HG03565 (cell line): Measurements from ENCODE around the gene PIK3CD.
"Not testable (repeated sequence)": the region's sequence is repeated elsewhere in the genome, so short reads cannot be mapped to it uniquely, and the experiment has no call there.

Experiments used
- ATAC-seq: cut with Tn5 transposase; IDR thresholded peaks from one replicate; pipeline ENCODE4 v1.9.1; 2021; ENCODE audit warnings: mild to moderate bottlenecking, moderate library complexity; ENCODE audit not compliant: unreplicated experiment

Gene PIK3CD

GRCh38 chr1:9687874-9688582 lies 36.5 kb downstream of the PIK3CD start:
- no peak for ATAC-seq

GRCh38 chr1:9688599-9688998 lies 37.1 kb downstream of the PIK3CD start:
- ATAC-seq, result no peak

GRCh38 chr1:9689011-9689706 lies 37.6 kb downstream of the PIK3CD start:
- ATAC-seq, result peak; percentile 27

DNA sequence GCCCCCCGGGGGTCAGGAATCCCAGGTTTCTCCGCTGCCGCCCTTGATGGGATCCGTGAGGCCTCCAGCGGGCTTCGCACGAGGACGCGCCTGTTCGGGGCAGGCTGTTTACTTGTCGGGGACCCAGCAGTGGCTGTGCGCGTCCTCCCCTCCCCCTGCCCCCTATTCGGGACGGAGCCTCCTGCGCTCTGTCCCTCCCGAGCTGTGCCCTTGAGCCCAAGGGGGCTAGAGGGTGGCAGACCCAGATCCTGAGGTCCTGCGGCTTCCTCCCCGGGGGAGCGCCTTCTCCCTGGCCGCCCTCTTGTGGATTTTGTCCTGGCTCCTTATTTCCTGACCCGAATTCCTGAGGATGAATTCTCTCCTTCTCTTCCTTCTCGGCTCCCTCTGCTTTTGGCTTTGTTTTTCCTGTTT lies 38.4 kb downstream of the PIK3CD start:
- ATAC-seq, result no peak

GRCh38 chr1:9690440-9691107 lies 39.0 kb downstream of the PIK3CD start:
- ATAC-seq, result no peak

GRCh38 chr1:9691108-9691445 lies 39.5 kb downstream of the PIK3CD start:
- ATAC-seq, result no peak

DNA sequence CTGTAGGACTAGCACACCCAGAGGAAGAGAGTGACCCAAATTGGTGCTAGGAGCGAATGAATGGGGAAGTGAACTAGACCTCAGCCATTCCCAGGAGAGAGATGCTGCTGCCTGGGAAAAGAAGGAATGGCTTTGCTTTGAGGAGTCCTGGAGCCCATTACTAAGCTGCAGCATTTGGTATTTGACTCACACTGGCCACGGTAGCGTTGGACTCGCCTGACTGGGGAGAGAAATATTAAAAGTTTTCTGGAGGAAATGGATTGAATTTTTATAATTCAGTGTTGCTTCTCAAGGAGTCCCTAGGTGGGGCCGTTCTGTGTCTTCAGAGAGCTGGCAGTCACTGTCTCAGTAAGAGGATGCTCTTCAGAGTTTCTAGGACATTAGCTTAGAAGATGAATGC lies 40.2 kb downstream of the PIK3CD start:
- no peak for ATAC-seq

GRCh38 chr1:9696793-9697192 lies 45.3 kb downstream of the PIK3CD start:
- ATAC-seq, result no peak

DNA sequence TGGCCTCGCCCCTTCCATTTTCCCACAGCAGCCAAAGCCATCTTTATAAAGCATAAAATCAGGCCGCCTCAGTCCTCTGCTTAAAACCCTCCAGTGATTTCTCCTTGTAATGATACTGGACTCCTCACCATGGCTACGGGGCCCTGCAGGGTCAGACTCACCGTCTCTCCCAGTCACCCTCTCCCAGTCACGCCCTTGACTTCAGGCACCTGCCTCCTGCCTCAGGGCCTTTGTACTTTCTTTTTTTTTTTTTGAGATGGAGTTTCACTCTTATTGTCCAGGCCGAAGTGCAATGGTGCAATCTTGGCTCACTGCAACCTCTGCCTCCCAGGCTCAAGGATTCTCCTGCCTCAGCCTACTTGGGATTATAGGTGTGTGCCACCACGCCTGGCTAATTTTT lies 47.8 kb downstream of the PIK3CD start:
- ATAC-seq, result no peak

DNA sequence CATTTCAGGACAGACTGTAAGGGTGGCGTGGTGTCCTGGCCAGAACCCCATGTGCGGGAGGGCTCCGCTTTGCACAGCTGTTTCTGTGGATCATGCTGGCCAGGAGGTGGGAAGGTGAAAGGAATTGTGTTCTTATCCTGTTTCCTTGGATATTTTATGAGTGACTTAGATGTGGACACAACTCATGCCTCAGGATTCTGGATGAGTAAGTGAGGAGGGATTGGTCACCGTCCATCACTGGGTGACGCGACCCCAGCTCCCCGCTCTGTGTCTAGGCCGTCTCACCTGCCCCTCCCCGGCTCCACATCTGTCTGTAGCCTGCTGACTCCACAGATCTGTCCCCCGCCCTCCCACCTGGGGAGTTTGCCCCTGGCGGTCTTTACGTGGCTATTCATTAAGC lies 48.8 kb downstream of the PIK3CD start:
- no peak for ATAC-seq

- no peak for ATAC-seq
Measured at GRCh38 chr1:9701665-9702064, 50.1 kb downstream of the PIK3CD start.

DNA sequence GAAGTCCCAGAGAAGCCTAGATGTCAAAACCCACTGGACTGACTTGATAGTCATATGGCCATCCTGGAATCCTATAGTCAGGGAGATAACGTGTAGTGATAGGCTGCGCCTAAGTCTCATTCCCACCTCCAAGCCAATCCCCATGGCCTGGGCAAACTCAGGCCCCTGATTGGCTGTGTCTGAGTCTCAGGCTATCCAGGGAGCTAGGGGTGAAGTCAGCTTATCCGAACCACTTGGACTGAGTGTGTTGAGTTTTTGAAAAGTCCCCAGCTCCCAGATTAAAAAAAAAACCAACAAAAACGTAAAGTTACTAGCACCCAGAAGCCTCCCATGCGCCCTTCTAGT lies 51.6 kb downstream of the PIK3CD start:
- no peak for ATAC-seq

- ATAC-seq, result no peak
Measured at GRCh38 chr1:9703681-9704080, 52.1 kb downstream of the PIK3CD start.

DNA sequence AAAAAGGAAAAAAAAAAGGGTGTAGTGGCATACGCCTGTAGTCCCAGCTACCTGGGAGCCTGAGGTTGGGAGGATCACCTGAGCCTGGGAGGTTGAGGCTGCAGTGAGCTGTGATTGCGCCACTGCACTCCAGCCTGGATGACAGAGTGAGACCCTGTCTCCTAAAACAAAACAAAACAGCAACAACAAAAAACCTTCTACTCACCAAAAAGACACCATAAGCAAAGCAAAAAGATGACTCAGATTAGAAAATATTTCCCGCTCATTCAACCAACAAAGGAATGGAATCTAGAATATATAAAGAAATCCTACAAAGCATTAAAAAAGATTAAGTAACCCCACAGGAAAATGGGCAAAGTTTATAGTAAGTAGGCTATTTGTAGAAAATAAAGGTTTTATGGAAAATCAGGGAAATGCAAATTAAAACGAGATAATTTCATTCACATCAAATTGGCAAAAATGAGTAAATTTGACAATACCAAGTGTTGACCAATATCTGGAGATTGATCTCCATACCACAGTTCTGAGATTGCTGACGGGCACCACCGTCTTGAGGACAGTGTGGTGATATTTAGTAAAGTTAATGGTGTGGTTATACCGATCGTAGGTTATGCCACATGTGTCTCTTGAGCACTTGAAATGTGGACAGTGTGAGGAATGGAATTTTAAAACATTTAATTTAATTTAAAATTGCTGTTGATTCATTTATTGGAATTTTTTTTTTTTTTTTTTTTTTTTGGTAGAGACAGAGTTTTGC lies 54.0 kb downstream of the PIK3CD start:
- ATAC-seq, result no peak

DNA sequence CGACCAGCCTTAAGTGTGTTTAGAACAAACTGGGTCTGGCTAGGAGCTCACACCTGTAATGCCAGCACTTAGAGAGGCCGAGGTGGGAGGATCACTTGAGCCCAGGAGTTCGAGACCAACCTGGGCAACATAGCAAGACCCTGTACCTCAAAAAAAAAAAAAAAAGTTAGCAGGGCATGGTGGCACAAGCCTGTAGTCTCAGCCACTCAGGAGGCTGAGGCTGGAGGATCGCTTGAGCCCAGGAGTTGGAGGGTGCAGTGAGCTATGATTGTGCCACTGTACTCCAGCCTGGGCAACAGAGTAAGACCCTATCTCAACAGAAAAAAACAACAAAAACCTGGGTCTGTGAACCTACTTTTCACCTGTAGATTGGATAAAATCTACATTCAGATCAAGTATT lies 54.6 kb downstream of the PIK3CD start:
- no peak for ATAC-seq

- ATAC-seq, result no peak
Measured at GRCh38 chr1:9710037-9710436, 58.5 kb downstream of the PIK3CD start.

DNA sequence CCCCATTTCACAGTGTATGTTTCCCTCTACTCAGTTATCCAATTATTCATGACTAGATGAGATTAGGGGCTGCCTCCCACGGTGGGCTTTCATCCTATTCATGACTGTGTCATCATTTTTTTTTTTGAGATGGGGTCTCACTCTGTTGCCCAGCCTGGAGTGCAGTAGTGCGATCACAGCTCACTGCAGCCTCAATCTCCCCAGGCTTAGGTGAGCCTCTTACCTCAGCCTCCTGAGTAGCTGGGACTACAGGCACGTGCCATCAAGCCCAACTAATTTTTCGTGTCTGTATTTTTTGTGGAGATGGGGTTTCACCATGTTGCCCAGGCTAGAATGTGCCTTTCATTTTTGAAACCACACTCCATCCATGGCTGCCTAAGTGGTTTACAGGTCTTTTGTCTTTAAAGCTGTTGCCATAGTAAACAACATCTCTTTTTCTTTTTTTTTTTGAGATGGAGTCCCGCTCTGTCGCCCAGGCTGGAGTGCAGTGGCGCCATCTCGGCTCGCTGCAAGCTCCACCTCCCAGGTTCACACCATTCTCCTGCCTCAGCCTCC lies 60.0 kb downstream of the PIK3CD start:
- no peak for ATAC-seq

GRCh38 chr1:9712767-9713166 lies 61.2 kb downstream of the PIK3CD start:
- ATAC-seq, result not testable (repeated sequence)

- ATAC-seq, result no peak
Measured at GRCh38 chr1:9714257-9714718, 62.8 kb downstream of the PIK3CD start.

DNA sequence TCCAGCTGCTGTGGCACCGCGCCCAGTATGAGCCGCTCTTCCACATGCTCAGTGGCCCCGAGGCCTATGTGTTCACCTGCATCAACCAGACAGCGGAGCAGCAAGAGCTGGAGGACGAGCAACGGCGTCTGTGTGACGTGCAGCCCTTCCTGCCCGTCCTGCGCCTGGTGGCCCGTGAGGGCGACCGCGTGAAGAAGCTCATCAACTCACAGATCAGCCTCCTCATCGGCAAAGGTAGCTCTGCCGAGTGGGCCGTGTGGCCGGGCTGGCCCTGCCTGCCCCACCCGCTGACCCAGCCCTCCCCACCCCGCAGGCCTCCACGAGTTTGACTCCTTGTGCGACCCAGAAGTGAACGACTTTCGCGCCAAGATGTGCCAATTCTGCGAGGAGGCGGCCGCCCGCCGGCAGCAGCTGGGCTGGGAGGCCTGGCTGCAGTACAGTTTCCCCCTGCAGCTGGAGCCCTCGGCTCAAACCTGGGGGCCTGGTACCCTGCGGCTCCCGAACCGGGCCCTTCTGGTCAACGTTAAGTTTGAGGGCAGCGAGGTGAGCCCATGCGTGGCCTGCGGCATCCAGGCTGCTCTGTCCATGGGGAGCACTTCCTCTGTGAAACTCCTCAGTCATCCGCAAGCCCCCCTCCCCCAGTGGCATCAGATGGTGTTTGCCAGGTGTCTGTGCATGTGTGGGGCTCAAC lies 64.2 kb downstream of the PIK3CD start:
- no peak for ATAC-seq
